ENCODE results near the gene GULP1. TPM values are rescaled to one million over a fixed set of nuclear protein-coding genes. Genes with fewer than 3 reads are reported as not detected.

GULP1 gene
- total RNA-seq, 1 donor = 42.7 TPM

- DNase-seq (ENCODE audit: low read depth) = no peak
- TF ChIP-seq CTCF (IDR thresholded peaks at IDR 0.05; ENCODE audit: insufficient read depth, low read length) = no peak
- no peak overlapping the region for H3K4me3 ChIP-seq (ENCODE audit: low read depth, low read length)
Measured at GRCh38 chr2:188477564-188478103, 186.0 kb downstream of the GULP1 start.

DNA sequence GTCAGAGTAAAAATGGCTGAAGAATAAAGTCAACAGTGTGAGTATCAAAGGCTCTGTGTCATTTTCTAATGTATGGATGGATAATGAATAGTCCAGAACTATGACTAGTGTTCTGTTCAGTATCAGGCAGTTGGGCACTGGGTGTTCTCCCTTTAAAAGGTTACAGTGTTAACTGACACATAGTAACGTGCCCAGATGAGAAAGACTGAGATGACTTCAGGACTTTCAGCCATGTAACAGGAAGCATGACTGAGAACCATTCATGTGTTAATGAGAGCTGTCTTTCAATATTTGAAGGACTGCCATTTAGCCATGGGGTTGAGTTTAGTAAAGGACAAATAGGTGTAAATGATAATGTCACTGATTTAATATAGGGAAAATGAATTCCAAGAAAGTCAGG lies 187.1 kb downstream of the GULP1 start:
- no peak overlapping the region for H3K4me3 ChIP-seq (ENCODE audit: low read depth, low read length)
- DNase-seq (ENCODE audit: low read depth) = no peak
- TF ChIP-seq CTCF (IDR thresholded peaks at IDR 0.05; ENCODE audit: insufficient read depth, low read length) = no peak

GRCh38 chr2:188481474-188481873 lies 189.8 kb downstream of the GULP1 start:
- no peak overlapping the region for H3K4me3 ChIP-seq (ENCODE audit: low read depth, low read length)
- no peak for DNase-seq (ENCODE audit: low read depth)
- TF ChIP-seq CTCF (IDR thresholded peaks at IDR 0.05; ENCODE audit: insufficient read depth, low read length) = no peak

GRCh38 chr2:188485496-188485895 lies 193.8 kb downstream of the GULP1 start:
- TF ChIP-seq CTCF (IDR thresholded peaks at IDR 0.05; ENCODE audit: insufficient read depth, low read length) = no peak
- no peak overlapping the region for H3K4me3 ChIP-seq (ENCODE audit: low read depth, low read length)
- no peak for DNase-seq (ENCODE audit: low read depth)

DNA sequence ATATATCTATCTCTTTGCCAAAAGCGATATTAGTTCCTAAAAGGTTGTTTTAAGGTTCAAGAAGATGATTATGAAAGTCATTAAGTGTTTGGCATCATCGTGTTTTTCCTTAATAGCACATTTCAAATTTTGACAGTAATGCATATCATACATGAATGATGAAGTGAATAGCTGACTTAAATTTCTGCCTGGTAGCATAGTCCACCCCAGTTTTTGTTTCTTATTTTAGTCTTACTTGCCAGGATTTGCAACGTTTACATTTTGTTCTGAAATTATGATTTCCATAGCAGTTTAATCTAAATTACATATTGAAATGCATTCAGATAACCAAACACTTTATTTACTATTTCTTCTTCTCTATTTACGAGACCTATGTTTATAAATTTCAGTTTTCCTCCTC lies 201.1 kb downstream of the GULP1 start:
- no peak overlapping the region for H3K4me3 ChIP-seq (ENCODE audit: low read depth, low read length)
- no peak for TF ChIP-seq CTCF (IDR thresholded peaks at IDR 0.05; ENCODE audit: insufficient read depth, low read length)
- DNase-seq (ENCODE audit: low read depth) = no peak

- no peak for DNase-seq (ENCODE audit: low read depth)
- no peak for TF ChIP-seq CTCF (IDR thresholded peaks at IDR 0.05; ENCODE audit: insufficient read depth, low read length)
- no peak overlapping the region for H3K4me3 ChIP-seq (ENCODE audit: low read depth, low read length)
Measured at GRCh38 chr2:188494906-188495305, 203.2 kb downstream of the GULP1 start.

GRCh38 chr2:188495969-188496431 lies 204.3 kb downstream of the GULP1 start:
- TF ChIP-seq CTCF (IDR thresholded peaks at IDR 0.05; ENCODE audit: insufficient read depth, low read length) = no peak
- peak; percentile 60 for DNase-seq (ENCODE audit: low read depth)
- H3K4me3 ChIP-seq (ENCODE audit: low read depth, low read length) = no peak overlapping the region
